Measurements from ENCODE around the gene TNFAIP8L2.

Gene TNFAIP8L2

DNA sequence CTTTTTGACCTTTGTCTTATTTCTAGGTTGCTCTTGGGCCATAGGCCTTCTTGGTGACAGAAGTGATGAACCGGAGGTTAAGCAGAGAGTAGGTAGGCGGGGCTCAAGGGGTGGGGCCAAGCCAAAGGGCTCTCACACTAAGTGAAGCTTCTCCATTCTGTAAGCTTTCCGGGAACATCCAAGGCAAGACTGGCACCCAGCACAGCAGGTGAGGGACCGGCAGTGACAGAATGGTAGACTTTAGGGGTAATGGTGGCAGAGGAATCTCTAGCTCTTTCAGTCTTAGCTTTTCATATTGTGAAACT lies at the start of gene TNFAIP8L2:
TSS of gene TNFAIP8L2 (plus strand) at position 135 of the 305 bp plus-strand sequence. CDS start 2,049 bp downstream, outside the sequence.
- no peak for DNase-seq (ENCODE audit: low read depth, low spot score)

DNA sequence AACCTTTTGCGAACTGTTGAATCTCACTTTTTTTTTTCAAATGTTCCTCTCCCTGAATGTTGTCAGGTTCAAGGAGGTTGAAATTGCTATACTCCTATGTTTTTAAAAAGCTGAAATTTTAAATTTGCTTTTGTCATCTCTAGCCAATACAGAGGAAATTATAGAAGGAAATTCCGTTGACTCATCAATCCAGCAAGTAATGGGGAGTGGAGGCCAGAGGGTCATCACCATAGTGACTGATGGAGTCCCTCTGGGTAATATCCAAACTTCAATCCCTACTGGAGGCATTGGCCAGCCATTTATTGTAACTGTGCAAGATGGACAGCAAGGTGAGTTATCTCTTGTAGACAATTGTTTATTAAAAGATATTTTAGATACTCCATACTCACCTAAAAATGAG lies 49.6 kb upstream of the TNFAIP8L2 start:
- DNase-seq (ENCODE audit: low read depth, low spot score) = no peak

DNA sequence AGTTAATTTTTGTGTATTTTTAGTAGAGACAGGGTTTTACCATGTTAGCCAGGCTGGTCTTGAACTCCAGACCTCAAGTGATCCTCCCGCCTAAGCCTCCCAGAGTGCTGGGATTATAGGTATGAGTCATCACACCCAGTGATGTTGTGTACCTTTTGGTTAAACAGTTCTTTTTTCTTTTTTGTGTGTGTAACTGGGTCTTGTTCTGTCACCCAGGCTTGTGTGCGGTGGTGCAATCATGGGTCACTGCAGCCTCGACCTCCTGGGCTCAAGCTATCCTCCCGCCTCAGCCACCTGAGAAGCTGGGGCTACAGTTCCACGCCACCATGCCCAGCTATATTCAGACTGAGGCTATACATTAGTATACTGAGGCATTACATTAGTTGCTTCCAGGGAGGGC lies 48.1 kb upstream of the TNFAIP8L2 start:
- no peak for DNase-seq (ENCODE audit: low read depth, low spot score)

DNA sequence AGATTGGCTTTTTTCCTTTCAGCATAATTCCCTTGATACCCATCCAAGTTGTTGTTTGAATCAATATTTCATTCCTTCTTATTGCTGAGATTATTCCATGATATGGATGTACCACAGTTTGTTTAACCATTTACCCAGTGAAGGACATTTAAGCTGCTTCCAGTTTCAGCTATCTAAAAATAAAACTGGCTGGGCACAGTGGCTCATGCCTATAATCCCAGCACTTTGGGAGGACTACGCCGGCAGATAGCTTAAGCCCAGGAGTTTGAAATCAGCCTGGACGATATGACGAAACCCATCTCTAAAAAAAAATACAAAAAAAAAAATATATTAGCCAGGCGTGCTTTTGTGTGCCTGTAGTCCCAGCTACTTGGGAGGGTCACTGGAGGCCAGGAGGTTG lies 42.6 kb upstream of the TNFAIP8L2 start:
- DNase-seq (ENCODE audit: low read depth, low spot score) = no peak

DNA sequence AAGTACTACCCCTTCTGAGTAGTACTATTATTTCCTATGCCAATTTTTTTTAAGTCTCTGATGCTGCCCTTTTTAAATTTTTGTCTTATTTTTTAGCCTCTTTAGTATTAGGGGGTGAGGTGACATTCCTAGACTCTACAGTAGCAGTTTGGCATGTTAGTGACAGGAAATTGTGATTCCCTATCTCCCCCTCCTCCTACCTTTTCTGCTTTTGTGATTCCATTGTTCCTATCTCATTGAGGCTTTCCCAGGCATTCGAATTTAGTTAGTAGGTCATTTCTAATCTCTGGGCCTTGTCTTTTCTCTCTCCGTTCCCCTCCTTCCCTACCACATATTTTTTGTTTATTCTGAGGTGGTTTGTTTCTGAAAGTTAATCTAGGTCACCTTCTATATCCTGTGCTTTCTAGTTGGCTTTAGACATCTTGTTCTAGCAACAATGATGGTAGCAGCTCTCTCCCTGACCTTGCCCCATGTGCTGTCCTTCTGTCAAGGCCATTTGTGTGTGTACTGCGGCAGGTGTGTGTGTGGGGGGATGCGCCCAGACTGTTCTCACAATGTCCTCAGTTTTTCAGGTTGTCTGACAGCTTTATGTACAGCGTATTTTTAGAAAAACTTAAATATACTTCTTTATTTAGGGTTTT lies 31.6 kb upstream of the TNFAIP8L2 start:
- no peak for DNase-seq (ENCODE audit: low read depth, low spot score)

DNA sequence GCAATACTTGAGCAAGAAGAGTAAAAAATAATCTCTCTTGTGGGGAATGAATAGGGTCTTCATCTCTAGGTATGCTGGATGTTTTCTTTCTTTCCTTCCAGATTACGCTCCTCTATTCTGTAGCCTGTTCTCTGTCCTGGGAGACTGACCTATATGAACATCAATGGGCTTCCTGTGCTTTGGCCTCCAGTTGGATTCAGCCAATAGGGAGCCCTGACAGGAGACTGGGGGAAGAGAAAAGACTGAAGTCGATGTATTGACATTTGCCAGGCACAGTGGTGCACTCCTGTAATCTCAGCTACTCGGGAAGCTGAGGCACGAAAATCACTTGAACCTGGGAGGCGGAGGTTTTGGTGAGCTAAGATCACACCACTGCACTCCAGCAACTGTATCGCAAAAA lies 27.6 kb upstream of the TNFAIP8L2 start:
- no peak for DNase-seq (ENCODE audit: low read depth, low spot score)

DNA sequence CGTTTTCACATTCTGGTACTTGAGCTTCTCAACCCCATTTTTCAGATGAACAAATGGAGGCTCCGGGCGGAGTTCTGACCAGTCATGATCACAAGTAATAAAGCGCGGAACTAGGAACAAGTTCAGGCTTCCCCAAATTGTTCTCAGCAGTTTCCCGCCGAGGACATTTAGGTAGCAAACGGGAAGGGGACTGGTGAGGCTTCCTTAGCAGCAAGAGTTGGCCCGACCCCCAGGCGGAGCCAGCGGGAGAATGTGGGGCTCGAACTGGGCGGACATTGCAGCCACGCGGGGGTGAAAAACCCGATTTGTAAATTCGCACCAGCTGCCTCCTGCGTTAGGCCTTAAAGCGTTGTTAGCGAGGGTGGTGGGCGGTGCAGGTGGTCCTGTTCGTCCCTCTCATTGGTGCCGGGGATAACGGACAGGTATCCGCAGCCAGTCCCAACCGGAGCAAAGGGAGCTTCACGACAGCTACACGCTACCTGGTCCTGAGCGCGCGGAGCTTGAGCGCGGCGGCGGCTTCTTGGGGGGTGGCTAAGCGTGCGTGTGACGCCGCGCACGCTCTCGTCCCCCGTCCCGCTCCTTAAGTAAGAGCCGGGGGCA lies 25.4 kb upstream of the TNFAIP8L2 start:
- peak; percentile 93 for DNase-seq (ENCODE audit: low read depth, low spot score)

DNA sequence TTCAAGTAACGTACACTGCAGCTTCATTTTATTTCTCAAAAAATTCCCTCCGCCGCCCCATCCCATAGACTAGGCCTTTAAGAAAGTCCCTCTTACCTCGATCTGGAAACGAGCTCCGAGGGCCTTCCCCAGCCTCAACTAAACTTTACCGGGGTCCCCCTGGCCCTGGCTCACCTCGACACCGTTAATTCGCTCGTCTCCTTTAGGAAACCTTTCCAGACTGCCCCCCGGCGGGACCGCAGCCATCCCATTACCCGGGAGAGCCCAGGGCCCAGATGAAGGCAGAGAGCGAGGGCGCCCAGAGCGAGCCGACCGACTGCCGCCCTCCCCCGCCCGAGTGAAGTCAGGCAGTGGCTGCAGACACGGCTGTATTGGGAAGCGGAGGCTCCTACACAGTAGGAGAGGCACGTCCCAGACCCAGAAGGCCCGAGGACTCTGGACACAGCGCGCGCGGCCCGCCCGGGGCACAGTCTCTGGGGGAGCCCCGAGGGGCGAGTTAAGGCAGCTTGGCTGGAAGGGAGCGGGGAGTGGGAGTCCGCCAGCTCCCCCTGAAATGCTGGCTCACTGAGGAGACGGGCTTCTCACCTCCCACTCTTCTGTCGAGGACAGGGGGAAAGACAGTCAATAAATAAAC lies 24.6 kb upstream of the TNFAIP8L2 start:
- DNase-seq (ENCODE audit: low read depth, low spot score) = no peak

DNA sequence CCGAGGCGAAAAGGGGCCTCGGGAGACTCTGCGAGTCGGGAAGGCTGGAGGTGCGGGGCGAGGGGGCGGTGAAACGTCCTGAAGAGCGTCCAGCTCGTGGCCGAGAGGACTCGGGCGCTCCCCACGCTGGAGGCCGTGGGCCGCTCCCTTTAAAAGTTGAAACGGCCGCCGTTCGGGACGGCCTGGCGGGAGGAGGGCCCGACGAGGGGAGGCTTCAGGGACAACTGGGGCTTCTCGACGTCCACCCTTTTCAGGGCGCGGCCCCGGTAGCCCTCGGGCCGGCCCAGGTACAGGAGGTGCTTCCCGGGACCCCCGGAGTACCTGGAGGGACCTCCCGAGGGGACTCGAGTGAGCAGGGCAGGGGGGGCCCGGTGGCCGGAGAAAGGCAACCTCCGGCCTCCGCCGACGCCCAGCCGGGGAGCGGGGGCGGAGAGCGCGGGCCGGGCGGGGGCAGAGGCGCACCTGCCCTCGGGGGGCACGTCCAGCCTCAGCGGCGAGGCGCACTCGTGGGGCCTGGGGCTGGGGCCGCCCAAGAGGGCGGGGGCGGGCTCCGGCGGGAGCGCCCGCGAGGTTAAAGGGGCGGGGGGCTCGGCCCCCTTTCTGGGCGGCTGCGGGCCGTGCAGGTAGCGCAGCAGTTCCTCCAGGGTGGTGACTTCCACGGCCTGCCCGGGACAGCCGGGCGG lies 24.0 kb upstream of the TNFAIP8L2 start:
- no peak for DNase-seq (ENCODE audit: low read depth, low spot score)

DNA sequence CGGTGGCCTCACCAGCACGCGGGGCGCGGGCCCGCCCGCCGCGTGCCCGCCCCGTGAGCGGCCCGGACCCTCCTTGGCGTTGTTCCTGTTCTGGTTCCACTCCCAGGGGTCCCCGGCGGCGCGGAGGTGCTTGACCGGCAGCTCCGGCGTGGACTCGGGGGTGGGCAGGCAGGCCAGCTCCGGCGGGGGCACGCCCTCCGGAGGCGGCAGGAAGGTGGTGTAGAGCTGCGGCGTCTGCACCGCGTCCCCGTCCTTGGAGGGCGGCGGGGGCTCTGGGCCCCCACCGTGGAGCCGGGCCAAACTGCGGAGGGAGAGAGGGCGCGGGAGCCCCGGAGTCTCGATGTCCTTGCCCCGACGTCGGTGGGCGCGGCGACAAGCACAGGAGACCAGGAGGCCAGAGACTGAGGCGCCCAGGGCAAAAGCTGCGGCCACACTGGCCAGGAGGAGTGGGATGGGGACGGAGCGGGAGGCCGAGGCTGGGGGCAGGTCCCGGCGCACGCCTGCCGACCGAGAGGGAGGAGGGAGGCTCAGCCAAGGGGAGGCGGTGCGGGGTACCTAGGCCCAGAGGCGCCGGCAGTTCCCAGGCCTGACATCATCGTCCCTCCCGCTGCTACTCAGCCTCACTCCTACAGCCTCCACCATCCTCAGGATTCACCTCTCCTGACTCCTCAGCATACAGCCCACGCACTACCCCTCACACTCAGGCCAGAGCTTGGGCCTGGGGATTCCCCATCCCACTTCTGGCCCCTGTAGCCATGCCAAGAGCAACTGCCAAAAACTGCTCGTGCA lies 23.2 kb upstream of the TNFAIP8L2 start:
- no peak for DNase-seq (ENCODE audit: low read depth, low spot score)

DNA sequence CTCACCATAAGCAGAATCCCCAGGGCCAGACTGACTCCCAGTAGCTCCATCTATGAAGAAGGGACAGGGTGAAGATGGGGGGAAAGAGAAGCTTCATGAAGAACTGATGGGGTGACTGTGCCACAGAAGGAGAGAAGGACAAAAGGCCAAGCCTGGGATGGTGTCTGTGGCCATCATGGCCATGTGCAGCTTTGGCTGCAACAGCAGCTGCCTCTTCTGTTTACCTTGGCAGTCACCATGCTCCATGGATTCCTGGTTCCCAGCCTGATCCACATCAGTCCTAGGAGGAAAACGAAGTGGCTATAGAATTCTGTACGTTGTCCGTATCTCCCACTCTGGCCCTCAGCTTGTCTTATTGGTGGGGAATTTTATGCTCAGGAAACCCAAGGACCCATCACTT lies 22.1 kb upstream of the TNFAIP8L2 start:
- no peak for DNase-seq (ENCODE audit: low read depth, low spot score)

DNA sequence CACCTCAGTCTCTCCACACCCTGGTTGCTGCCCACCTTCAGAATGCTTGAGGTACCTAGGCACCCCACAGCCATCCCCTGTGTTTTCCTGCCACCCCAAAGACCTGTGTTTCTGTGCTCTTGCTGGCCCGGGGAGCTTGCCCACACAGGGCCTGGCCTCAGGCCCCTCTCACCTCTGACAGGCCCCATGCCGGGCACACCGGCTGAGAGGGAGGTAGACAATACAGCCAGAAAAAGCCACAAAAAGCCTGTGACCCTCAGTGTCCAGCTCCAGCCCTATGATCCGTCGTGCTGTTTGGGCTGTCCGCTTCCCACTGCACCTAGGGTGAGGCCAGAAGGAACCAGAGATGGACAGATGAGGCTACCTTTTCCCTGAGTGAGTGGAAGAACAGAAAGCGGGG lies 21.5 kb upstream of the TNFAIP8L2 start:
- no peak for DNase-seq (ENCODE audit: low read depth, low spot score)

DNA sequence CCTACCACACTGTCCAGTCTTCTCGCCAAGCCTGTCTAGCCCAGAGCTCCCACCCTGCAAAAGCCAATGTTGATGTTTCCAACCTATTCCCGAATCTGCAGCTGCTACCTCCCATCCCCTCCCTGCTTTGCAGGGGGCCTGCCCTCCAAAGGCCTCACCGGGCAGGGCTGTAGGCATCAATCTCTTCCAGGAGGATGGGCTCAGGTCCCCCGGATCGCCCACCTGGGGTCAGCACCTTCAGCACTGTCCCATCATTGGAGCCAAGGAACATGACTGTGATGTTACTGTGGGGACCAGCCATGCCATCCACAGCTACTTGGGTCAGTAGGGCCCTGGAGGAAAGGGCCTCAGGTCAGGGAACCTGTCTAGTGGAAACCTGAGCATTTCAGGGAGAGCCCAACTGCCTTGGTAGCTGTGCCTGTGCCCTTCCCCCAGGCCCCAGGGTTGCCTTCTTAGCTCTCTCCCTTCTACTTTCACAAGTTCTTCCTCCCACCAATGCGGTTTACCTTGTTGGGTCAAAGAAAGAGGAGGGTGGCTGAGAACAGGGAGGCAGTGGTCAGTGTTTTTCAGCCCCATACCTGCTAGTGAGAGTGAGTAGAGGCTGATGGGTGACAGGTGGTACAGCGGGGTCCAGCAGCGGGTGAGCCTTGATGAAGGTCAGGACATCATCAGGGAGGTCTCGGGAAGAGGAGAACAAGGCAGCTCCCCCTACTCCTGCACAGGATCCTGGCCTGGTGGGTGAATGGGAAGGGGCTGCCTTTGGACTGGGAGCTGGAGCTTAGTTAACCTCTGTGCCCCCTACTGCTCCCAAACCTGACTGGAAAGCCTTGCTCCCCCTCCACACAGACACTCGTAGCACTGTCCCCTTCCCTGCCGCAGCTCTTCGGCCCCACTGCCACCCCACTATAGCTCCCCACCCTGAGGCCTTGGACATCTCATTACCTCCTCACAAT lies 20.7 kb upstream of the TNFAIP8L2 start:
- no peak for DNase-seq (ENCODE audit: low read depth, low spot score)

DNA sequence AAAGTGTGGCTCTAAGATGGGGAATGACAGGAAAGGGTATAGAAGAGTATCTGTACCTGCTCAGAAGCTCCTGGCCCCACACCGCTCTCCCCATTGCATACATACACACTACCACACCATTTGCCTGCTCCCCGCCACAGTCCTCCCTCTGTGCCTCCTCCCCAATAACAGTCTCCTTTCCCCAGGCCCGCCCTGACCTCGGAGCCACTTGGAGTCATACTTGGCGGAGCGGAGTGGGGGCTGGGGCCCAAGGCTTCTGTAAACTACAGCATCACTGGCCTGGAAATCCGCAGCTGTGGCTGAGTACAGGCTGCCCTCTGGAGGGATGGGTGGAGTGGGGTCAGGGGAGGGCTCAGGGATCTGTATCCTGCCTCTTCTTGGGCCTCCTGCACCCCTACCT lies 18.7 kb upstream of the TNFAIP8L2 start:
- DNase-seq (ENCODE audit: low read depth, low spot score) = no peak

DNA sequence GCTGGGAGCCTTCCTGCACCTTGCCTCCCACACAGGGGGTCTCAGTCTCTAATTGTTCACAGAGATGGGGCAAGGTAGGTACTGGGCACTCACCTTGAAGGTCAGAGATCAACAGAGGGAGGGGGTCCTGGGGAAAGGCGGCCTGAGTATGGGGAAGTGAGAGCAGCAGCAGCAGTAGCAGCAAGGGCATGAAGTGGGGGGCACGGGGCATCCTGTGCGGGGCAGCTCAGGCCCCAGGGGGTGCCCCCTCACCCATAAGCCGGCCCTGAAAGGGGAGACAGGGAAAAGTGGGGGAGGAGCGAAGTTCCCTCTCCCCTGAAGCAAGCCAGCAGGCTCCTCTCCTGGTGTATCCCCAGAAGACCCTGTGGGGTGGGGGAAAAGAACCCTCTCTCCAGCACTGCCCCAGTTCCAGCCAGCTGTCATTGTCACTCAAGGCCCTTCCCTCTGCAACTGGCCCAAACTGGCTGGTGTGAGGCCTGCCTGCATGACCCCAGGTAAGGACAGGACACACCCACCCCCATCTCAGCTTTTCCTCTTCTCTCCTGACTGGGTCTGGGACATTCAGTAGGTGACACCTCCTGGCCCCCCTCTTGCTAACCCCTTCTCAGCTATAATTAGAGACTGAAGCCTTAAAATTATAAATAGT lies 13.9 kb upstream of the TNFAIP8L2 start:
- DNase-seq (ENCODE audit: low read depth, low spot score) = no peak

DNA sequence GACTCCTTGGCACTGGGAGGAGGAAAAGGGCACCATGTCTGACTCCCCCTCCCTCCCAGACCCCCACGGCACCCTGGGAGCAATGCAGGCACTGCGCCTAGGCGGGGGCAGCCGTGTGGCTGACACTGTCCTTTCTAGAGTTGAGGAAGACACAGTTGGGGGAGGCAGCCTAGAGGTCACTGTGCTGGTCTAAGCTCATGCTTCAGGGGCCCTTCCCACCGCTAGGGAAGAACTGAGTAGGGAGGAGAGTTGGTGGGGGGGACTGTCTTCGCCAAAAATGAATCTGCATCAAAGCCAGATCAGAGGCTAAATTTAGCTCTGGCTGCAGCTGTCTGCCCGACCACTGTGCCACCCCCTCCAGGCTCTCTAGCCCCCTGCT lies 13.4 kb upstream of the TNFAIP8L2 start:
- no peak for DNase-seq (ENCODE audit: low read depth, low spot score)

DNA sequence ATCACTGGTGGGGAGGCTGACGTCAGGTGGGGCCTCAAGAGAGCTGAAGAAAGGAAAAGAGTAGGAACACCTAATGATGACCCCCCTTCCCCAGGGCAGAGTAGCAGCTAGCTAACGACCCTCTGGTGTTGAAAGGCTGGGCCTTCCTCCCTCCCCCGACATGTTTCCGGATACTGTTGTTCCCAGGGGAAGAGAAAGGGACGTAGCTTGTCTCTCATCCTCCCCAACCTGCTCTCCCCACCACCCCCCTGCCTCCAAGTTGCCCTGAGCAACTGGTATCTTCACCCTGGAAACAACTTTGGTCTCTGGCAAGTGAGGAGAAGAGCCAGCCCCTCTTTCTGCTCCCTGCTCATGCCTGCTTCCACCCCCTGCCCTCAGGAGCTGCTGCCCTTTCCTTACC lies 12.5 kb upstream of the TNFAIP8L2 start:
- no peak for DNase-seq (ENCODE audit: low read depth, low spot score)

DNA sequence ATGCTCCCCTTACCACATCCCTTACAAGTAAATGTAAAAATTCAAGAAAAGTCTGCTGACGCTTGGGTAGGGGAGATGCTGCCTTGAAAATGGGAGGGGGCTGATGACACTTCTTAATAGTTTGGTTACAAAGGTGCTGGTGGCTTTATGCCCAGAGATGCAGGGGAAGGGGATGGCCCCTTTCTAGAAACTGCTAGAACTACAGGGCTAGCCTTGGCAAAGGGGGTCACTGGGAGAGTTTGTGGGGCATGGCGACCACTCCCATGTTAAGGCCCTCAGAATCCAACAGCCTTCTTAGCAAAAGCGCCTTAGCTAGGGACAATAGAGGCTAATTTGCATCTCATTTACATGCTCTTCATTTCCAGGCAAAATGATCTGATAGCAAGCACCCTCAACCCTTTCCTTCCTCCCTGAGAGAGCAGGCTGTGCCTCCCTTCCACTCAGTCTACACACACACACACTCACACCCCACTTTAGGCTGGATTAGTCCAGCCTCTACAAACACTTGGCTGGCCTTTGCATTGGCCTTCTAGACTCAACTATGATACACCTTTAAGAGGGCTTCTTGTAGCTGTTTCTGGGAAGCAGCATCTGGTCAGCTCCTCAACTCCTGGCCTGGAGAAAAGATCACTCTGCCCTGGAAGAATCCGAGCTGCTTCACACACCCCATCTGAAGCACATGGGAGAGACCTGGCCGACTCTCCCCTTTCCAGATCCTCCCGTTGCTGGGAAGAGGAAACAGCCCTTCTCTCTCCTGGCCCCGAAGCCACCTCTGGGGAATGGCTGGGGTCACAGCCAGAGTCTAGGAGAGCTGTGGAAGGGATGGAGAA lies 11.8 kb upstream of the TNFAIP8L2 start:
- no peak for DNase-seq (ENCODE audit: low read depth, low spot score)

DNA sequence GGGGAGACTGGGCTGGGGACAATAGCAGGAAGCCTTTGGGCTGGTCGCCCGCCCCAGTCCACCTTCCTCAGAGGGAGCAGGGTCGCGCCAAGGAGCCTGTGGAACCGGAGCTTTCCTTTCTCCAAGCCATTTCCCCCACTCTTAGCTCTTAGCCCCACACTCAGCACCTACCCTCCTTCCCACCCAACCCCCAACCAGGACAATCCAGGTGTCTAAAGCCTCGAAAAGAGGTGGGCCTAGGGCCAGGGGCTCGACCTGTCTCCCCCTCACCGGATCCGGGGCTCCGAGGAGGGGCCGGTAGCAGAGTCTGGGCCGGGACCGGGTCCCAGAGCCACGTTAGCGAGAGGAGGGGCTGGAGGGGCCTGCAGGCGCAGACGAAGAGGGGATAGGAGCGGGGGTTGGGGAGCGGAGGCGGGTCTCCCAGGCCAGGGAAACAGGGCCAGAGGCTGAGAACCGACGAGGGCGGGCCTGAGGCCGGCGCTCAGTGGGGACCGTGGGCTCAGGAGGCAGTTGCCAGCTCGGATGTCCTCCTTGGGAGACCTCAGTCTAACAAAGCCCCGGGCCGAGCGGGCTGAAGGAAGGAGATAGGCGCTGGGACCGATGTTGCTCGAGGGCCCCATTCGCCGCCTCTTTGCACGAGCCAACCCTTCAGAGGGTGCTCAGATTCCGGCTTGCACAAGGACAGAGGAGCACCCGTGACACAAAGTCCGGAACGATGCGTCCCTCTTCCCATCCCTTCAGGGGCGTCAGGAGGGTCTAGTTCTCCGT lies 11.0 kb upstream of the TNFAIP8L2 start:
- DNase-seq (ENCODE audit: low read depth, low spot score) = no peak

All from iPS DF 19.7 (cell line).